ENCODE results near the gene ANAPC16.
"Not testable (repeated sequence)": the region's sequence is repeated elsewhere in the genome, so short reads cannot be mapped to it uniquely, and the experiment has no call there.

The ANAPC16 gene

DNA sequence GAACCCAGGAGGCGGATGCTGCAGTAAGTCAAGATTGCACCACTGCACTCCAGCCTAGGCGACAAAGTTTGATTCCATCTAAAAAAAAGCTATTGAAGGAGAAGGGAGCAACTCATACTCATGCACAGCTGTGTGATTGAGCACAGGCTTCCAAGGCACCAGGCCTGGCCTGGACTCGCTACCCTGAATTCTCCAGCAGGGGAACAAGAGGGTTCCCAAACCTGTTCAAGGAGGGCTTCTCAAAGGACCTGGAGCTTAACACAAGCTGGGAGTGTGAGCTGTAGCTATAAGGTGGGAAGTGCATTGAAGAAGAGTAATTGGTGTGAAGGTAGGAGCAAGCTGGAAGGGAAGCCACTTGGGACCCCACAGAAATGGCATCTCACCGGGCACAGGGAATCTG is 42.8 kb downstream of the ANAPC16 start:
- no peak for DNase-seq
- in situ Hi-C loops (cut with MboI; ENCODE audit: low pct_unique_long_range_greater_than_20kb, low sequenced_read_pairs), result no loop called here

DNA sequence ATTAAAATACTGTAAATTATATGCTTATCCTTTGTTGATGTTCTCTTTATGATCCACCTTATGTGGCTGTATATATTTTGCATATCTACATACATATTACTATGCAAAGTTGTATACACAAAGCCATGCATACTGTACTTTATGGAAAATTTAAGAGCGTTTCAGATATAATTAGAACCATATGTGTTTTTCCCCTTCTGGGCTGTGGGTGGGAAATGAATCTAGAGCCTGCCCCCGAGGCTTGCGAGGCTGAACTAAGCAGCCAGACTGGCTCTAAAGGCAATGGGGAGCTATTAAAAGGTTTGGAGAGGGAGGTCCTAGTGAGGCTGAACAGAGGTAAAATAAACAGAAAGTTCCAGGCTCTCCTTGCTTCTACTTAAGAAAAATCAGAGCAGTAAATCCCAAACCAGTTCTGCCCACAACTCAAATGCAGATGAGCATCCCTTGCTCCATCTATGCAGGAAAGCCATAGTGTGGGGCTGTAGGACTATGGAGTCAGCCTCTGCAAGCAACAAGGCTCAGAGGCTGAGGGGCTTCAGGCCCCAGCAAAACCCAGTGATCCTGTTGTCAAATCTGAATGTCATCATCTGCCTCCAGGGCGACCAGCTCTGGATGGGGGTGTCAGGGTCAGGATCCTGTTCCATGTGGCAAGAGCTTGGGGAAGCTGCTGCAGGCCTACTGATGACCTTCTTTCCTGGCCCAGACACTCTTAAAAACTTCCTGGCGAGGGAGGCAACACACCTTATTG is 43.9 kb downstream of the ANAPC16 start:
- peak; percentile 40 for DNase-seq
- in situ Hi-C loops (cut with MboI; ENCODE audit: low pct_unique_long_range_greater_than_20kb, low sequenced_read_pairs), result no loop called here

DNA sequence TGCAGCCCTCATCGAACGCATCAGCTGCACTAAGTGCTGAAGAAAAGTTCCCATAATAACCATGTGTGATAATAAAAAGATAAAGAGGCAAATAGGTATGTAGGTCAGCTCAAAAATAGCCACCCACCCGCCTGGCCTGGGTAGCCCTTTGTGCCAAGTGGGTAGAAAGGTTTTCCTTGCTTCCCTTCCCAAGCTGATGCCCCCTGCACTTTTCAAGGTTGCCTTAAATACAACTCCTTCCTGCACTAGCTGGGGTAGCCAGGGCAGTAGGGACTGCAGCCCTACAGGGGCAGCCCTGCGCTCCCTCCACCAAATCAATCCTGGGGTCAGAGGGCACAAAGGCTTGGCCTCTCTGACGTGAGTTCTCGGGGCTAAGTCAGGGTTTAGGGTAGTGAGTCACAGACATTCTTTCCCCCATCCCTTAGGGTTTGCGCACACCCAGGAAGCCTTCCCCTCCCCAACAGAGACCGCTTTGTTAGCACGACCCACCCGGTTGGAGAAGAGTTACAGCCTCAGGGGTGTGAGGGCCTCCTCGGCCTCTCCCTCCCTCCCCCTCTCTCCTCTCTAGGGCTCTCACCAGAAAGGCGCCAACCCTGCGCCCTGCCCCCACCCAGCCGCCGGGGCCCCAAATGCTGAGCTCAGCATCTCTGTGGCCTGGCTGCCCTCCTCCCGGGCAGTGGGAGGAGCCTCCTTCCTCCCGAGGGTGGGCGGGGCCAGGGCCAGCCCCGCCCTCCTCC is 44.6 kb downstream of the ANAPC16 start:
- no peak for DNase-seq
- in situ Hi-C loops (cut with MboI; ENCODE audit: low pct_unique_long_range_greater_than_20kb, low sequenced_read_pairs), result no loop called here

DNA sequence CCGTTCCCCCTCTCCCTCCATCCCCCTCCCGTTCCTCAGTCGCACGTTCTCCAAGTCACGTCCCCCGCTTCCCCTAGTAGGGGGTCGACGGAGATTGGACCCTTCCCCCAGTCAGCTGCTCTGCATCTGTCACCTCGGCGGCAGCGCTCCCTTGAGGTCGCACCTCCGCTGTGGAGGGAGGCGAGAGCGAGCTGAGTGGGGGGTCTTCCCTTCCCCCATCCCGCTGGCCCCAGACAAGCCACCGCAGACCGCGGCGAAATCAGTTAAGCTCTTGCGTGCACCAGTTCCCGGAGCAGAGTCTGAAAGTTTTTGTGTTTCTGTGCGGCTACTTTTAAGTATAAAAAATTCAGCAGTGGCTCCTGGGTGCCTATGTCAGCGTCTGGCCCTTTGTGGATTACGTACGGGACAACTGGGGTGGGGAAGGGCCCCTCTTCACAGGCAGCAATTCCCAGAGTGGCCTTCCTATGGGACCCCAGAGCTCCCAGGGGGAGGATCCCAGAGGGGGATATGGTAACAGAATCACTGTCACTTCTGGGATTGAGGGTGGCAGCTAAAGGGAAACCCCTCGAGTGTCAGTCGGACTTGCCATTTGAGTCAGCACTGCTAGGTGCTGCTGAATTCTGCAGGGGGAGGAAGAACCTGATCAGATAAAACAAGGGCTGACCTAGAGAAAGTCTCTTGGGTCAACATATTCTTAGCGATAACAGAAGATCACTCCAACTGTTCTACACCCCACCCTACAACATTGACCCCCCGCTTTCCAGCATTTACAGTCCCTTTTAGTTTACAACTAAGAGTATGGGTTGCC is 45.4 kb downstream of the ANAPC16 start:
- in situ Hi-C loops (cut with MboI; ENCODE audit: low pct_unique_long_range_greater_than_20kb, low sequenced_read_pairs), result no loop called here
- peak; percentile 93 for DNase-seq

DNA sequence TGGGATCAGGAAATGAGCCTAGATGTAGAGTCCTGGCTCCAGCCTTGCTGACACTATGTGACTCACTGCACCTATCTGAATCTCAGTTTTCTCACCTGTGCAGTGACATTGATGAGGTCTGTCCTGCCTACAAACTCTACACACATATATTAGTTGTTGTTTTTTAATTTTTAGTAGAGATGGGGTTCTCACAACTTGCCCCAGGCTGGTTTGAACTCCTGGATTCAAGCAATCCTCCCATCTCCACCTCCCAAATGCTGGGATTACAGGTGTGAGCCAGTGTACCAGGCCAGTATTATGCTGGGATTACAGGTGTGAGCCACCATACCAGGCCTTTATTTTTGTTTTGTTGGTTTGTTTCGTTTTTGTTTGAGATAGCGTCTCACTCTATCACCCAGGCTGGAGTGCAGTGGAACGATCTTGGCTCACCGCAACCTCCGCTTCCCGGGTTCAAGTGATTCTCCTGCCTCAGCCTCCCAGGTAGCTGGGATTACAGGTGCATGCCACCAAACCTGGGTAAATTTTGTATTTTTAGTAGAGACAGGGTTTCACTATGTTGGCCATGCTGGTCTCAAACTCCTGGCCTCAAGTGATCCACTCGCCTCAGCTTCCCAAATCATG is 46.1 kb downstream of the ANAPC16 start:
- DNase-seq, result no peak
- in situ Hi-C loops (cut with MboI; ENCODE audit: low pct_unique_long_range_greater_than_20kb, low sequenced_read_pairs), result no loop called here

DNA sequence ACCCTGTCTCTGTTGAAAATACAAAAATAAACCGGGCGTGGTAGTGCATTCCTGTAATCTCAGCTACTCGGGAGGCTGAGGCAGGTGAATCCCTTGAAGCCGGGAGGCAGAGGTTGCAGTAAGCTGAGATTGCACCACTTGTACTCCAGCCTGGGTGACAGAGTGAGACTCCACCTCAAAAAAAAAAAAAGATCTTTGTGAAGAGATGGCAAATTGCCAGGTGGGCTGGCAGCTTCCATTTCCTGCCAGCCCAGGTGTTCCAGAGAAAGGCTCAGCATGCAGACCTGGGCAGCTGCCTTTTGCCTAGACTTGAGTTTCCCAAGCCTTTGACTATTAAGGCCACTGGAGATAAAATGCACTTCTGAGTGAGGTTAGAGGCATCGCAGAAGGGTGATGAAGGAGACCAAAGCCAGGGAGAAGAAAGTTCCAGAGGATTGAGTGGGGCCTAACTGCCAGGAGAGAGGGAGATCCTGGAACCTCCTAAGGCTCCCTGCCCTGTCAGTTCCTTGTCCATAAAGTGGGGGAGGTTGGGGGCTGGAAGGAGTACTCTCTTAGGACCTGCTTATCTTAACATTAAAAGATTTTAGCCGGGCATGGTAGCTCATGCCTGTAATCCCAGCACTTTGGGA is 47.9 kb downstream of the ANAPC16 start:
- in situ Hi-C loops (cut with MboI; ENCODE audit: low pct_unique_long_range_greater_than_20kb, low sequenced_read_pairs), result no loop called here
- peak; percentile 44 for DNase-seq

DNA sequence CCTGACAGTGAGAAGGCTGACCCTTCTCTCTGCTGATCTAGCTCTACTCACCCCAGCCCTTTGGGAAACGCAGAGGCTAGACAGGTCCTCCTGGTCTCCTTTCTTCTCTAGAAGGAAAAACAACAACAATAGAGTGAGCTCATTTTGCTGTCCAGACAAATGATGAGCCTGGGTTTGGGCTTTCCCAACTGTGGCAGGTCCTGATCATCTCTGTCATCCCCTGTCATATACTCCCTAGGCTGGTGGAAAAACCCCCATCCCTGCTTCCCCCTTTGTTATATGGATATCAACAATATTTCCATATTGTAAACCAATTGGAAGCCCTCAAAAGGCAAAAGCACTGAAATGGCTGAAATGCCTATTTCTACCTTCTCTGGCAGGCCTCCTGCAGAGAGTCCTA is 48.7 kb downstream of the ANAPC16 start:
- no peak for DNase-seq
- in situ Hi-C loops (cut with MboI; ENCODE audit: low pct_unique_long_range_greater_than_20kb, low sequenced_read_pairs), result no loop called here

DNA sequence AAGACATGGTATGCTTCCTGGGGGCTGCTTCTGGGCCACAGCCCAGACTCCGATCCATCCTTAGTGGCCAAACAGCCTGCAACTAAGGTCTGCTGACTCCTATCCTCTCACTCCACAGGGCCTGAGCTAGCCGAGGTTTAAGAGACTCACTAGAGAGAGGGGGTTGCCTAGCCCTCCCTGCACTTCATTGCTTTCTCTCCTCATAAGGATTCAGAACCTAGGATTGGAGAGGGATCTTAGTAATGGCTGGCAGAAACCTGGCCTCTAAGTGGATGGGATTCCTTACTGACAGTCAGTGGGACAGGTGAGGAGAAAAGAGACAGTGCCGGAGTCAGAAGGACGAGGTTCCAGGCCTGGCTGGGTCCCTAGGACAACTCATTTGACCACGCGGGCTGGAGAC is 49.7 kb downstream of the ANAPC16 start:
- in situ Hi-C loops (cut with MboI; ENCODE audit: low pct_unique_long_range_greater_than_20kb, low sequenced_read_pairs), result no loop called here

DNA sequence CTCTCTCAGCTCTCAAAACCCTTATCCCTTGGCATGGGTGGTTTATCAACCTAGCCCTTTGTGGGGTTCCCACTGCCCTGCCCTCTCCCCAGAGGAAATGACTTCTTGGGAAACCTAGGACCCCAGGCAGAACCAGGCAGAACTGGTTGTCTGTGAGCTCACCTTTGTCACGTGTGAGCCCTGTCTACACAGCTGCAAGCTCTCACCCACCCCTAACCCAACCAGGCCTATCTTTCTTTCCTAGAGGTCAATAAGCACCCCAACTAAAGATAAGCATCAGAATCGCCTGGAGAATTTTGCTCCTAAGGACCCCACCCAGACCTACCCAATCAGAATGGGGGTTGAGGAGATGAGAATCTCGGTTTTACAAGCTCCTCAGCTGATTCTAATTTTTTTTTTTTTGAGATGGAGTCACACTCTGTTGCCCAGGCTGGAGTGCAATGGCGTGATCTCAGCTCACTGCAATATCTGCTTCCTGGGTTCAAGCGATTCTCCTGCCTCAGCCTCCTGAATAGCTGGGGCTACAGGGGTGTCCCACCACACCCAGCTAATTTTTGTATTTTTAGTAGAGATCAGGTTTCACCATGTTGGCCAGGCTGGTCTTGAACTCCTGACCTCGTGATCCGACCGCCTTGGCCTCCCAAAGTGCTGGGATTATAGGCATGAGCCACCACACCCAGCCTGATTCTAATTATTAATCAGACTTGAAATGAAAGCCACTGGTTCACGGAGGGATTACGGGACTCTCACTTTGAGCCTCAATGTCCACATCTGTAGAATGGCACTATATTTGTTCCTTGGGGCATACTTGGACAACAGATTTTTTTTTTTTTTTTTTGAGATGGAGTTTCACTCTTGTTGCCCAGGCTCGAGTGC is 50.4 kb downstream of the ANAPC16 start:
- in situ Hi-C loops (cut with MboI; ENCODE audit: low pct_unique_long_range_greater_than_20kb, low sequenced_read_pairs), result no loop called here
- DNase-seq, result no peak

More for the DNA sequence above, 49.7 kb downstream of the ANAPC16 start:
- no peak for DNase-seq

DNA sequence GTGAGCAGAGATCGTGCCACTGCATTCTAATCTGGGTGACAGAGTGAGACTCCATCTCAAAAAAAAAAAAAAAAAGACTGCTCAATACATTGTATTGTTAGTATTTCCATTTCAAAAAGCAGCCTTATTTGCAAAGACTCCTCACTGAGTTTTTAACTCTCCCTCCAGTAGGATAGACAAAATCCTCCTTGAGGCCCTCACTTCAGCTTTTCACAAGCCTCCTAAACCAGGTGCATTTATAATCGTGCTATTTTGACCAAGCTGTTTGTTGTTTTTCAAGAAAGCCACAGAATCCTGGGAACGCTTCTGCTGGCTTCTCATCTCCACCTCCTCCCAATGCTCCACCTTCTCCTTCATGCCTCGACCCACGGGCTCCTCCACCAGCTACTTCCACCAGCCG is 51.6 kb downstream of the ANAPC16 start:
- in situ Hi-C loops (cut with MboI; ENCODE audit: low pct_unique_long_range_greater_than_20kb, low sequenced_read_pairs), result no loop called here
- no peak for DNase-seq

DNA sequence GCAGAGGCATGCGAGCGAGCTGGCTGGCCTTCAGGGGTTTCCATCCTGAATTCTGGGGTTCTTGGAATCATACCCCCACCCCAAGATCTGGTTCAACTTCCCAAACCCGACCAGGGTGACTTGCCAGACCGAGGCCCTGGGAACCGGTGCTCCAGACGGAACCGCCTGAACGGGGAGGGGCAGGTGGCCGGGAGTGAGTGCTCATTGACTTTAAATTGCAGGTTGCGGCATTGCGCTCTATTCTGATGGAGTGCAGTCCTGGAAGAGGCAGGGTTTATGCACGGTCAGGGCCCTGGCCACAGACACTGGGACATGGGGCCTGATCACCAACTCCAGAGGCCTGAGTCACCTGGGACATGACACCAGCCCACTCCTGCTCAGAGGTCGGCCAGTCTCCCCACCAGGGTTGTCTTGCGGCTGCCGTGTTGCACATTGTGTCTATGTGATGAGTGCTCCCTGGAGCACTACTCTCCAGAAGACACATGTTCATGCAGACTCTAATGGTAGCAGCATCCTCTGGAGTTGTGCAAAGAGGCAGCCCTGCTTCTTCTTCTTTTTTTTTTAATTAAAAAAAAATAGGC is 52.1 kb downstream of the ANAPC16 start:
- in situ Hi-C loops (cut with MboI; ENCODE audit: low pct_unique_long_range_greater_than_20kb, low sequenced_read_pairs), result no loop called here
- no peak for DNase-seq

DNA sequence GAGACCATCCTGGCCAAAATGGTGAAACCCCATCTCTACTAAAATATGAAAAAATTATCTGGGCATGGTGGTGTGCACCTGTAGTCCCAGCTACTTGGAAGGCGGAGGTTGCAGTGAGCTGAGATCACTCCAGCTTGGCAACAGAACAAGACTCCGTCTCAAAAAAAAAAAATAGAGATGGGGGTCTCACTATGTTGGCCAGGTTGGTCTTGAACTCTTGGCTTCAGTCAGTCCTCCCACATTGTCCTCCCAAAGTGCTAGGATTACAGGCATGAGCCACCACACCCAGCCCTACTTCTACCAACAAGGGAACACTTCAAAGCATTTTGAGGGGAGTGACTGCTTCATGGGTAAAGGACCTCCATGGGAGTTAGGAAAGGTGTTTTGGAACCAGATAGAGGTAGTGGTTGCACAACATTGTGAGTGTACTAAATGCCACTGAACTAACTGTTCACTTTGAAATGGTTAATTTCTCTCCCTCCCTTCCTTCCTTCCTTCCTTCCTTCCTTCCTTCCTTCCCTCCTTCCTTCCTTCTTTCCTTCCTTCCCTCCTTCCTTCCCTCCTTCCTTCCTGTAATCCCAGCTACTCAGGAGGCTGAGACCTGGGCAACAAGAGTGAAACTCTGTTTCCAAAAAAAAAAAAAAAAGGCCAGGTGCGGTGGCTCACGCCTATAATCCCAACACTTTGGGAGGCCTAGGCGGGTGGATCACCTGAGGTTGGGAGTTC is 52.8 kb downstream of the ANAPC16 start:
- DNase-seq; in situ Hi-C loops (cut with MboI; ENCODE audit: low pct_unique_long_range_greater_than_20kb, low sequenced_read_pairs): not testable (repeated sequence)

DNA sequence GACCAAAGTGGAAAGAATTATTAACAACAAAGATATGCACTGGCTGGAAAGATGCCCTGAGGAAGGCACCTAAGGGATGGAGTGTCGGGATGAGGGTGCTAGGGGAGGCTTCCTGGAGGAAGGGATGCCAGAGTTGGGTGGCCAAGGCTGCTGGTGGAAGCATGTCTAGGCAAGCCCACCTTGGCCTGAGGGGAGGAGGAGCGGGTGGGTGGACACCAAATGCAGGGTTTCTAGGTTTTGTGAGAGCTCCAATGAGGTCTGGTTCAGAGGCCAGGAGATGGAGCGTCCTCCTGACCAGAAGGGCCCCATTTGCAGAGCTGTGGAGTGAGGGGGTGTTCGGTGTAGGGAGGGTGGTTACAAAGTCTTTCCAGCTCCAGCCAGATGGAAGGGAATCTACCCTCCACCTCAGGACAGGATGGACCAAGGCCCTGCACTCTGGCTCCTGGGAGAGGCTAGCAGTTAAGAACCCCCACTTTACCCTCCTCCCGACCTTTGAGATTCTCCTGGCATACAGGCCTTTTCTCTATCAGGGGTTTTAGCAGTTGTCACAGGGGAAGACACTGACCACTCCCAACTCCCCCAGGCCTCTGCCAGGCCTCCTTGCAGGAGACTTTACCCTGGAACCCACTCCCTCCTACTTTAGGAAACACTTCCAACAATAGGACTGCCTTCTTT is 54.9 kb downstream of the ANAPC16 start:
- DNase-seq, result no peak

DNA sequence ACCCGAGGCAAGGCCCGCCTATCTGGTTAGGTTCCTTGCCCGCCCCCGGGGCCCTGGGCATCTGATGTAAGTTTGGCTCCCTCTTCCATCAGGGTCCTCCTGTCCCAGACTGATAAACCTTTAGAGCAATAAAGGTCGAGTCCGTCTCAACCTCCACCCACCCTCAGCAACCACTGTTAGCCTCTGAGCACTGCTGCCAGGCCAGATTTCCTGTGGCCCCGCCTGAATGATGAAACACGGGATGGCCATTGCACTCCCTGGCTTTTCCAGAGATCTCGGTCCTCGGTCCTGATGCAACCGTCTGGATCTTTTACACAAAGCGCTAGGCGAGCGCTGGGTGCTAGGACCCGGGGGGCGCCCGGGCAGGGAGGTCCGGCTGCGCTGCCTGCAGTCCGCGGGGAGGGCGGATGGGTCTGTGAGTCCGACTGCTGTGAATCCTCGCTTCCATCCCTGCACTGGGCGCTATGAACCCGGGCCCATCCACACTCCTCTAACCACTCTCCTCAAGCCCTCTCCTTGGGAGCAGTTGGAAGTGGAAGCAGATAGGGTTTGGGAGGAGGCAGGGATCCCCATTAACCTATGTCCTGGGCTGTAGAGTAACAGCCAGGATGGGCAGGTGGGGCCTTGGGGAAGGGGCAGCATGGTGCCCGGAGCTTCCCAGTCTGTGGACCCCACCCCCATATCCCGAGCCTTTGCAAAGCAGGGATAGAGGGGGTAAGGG is 57.0 kb downstream of the ANAPC16 start:
- in situ Hi-C loops (cut with MboI; ENCODE audit: low pct_unique_long_range_greater_than_20kb, low sequenced_read_pairs), result no loop called here
- peak; percentile 86 for DNase-seq

More for the DNA sequence above, 54.9 kb downstream of the ANAPC16 start:
- in situ Hi-C loops (cut with MboI; ENCODE audit: low pct_unique_long_range_greater_than_20kb, low sequenced_read_pairs), result no loop called here

DNA sequence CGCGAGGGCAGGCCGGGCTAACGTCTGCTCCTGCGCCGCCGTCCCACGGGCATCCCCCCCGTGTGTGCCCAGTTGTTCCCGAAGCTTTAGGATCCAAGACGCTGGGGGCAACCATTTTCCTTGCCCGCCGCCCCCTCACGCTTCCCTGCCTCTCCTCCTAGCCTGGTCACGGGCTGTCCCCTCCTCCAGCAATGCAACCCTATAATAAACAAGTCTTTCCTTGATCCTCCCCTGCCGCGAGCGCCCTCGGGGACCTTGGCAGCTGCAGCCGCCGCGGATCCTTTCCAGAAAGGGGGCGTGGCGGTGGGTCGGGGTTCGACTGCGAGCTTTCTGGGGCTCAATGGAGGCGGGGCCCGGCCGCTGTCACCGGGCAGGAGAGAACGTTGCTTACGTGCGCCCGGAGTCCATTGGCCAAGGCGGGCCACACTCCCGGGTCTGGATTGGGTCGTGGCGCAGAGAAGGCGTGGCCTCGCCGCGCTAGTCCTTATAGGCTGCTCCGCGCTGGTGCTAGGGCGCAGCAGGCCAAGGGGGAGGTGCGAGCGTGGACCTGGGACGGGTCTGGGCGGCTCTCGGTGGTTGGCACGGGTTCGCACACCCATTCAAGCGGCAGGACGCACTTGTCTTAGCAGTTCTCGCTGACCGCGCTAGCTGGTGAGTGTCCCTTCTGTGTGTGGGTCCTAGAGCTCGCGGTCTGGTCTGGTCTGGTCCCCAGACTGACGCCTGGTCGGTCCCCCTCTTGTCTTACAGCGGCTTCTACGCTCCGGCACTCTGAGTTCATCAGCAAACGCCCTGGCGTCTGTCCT is 57.8 kb downstream of the ANAPC16 start, which contains the start of gene DDIT4:
Gene DDIT4, plus strand, starts transcription at position 515 of the 803 bp plus-strand sequence. CDS start 293 bp downstream, outside the sequence.
- peak; percentile 99 for DNase-seq
- in situ Hi-C loops (cut with MboI; ENCODE audit: low pct_unique_long_range_greater_than_20kb, low sequenced_read_pairs), result no loop called here
